Measurements from ENCODE around the gene SH3TC1.

SH3TC1 gene

GRCh38 chr4:8173492-8174242, 25.4 kb upstream of the SH3TC1 start:
- TF ChIP-seq EZH2phosphoT487 (IDR thresholded peaks at IDR 0.05; ENCODE audit: borderline replicate concordance) (no peak), CTCF (conservative IDR thresholded peaks at IDR 0.05; ENCODE audit: low read length) (no peak)
- no peaks in the 10 kb centered on the region for H3K79me2 ChIP-seq (ENCODE audit: insufficient read depth, low read length)
- no peaks in the 10 kb centered on the region for H3K4me1 ChIP-seq (ENCODE audit: insufficient read depth, low read length, poor library complexity, severe bottlenecking)
- H3K4me3 ChIP-seq (ENCODE audit: low read length, poor library complexity, severe bottlenecking): no peak overlapping the region
- H4K20me1 ChIP-seq (ENCODE audit: insufficient read depth, low read length, poor library complexity, severe bottlenecking): no peaks in the 10 kb centered on the region
- peaks cover 7% of the 10 kb centered on the region; the same call in 1 of the 2 replicates for H3K9me3 ChIP-seq (ENCODE audit: insufficient read depth, low read depth, low read length)
- no peak overlapping the region for H3K4me2 ChIP-seq (ENCODE audit: low read depth, low read length, poor library complexity, severe bottlenecking)
- H3K9me2 ChIP-seq (replicated peaks; ENCODE audit: low read depth, low read length): no peaks in the 10 kb centered on the region
- H3K36me3 ChIP-seq (ENCODE audit: insufficient read depth, low read length): no peaks in the 10 kb centered on the region
- H3F3A ChIP-seq (ENCODE audit: low read depth): no peaks in the 10 kb centered on the region
- no peak overlapping the region for H3K9ac ChIP-seq (ENCODE audit: low read depth, low read length, poor library complexity, severe bottlenecking)
- H2AFZ ChIP-seq (ENCODE audit: low read length): no peak overlapping the region
- H3K27me3 ChIP-seq (ENCODE audit: insufficient read depth, low read length, poor library complexity, severe bottlenecking): no peaks in the 10 kb centered on the region

DNA sequence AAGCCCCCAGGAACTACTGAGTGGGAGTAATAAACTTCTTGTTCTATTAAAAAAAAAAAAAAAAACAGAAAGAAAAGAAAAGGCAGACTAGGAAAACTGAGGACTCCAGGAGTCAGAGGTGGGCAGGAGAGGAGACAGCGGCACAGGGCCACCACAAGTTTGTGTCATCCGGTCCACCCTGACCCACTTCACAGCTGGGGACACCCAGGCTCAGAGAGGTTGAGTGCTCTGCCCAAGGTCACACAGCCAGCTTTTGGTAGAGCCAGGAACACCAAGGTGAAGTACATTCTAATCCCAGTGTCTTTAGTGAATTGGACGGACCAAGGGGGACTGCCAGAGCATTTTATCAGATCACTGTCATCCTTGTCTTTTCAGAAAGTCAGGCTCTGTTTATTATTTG, 24.1 kb upstream of the SH3TC1 start:
- no peaks in the 10 kb centered on the region for H3K79me2 ChIP-seq (ENCODE audit: insufficient read depth, low read length)
- no peaks in the 10 kb centered on the region for H3K9me3 ChIP-seq (ENCODE audit: insufficient read depth, low read depth, low read length)
- H3F3A ChIP-seq (ENCODE audit: low read depth): no peaks in the 10 kb centered on the region
- H3K9me2 ChIP-seq (replicated peaks; ENCODE audit: low read depth, low read length): no peaks in the 10 kb centered on the region
- no peak for TF ChIP-seq CTCF (conservative IDR thresholded peaks at IDR 0.05; ENCODE audit: low read length)
- no peak for TF ChIP-seq EZH2phosphoT487 (IDR thresholded peaks at IDR 0.05; ENCODE audit: borderline replicate concordance)
- H3K4me2 ChIP-seq (ENCODE audit: low read depth, low read length, poor library complexity, severe bottlenecking): no peak overlapping the region
- no peaks in the 10 kb centered on the region for H3K27me3 ChIP-seq (ENCODE audit: insufficient read depth, low read length, poor library complexity, severe bottlenecking)
- no peaks in the 10 kb centered on the region for H4K20me1 ChIP-seq (ENCODE audit: insufficient read depth, low read length, poor library complexity, severe bottlenecking)
- no peak overlapping the region for H2AFZ ChIP-seq (ENCODE audit: low read length)
- H3K9ac ChIP-seq (ENCODE audit: low read depth, low read length, poor library complexity, severe bottlenecking): no peak overlapping the region
- no peaks in the 10 kb centered on the region for H3K4me1 ChIP-seq (ENCODE audit: insufficient read depth, low read length, poor library complexity, severe bottlenecking)
- no peak overlapping the region for H3K4me3 ChIP-seq (ENCODE audit: low read length, poor library complexity, severe bottlenecking)
- H3K36me3 ChIP-seq (ENCODE audit: insufficient read depth, low read length): no peaks in the 10 kb centered on the region

DNA sequence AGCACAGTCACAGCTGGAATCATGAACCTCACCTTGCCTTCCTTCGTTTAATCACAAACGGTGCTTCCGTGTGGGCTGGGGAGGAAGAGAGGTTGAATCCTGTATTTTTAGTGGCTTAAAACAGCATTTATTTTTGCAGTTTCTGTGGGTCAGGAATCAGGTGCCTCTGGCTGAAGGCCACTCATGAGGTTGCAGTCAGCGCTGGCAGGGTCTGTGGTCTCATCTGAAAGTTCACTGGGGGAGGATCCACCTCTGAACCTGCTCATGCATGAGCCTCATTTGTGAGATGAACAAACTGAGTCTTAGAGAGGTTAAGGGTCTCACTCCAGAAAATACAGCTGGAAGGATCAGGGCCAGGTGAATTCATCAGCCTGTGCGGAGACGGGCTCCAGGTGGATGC, 23.4 kb upstream of the SH3TC1 start:
- H2AFZ ChIP-seq (ENCODE audit: low read length): no peak overlapping the region

More for the DNA sequence above, 23.4 kb upstream of the SH3TC1 start:
- no peaks in the 10 kb centered on the region for H3K9me2 ChIP-seq (replicated peaks; ENCODE audit: low read depth, low read length)
- no peaks in the 10 kb centered on the region for H3K9me3 ChIP-seq (ENCODE audit: insufficient read depth, low read depth, low read length)
- no peaks in the 10 kb centered on the region for H3K79me2 ChIP-seq (ENCODE audit: insufficient read depth, low read length)
- no peaks in the 10 kb centered on the region for H3F3A ChIP-seq (ENCODE audit: low read depth)
- H3K36me3 ChIP-seq (ENCODE audit: insufficient read depth, low read length): no peaks in the 10 kb centered on the region
- no peak overlapping the region for H3K9ac ChIP-seq (ENCODE audit: low read depth, low read length, poor library complexity, severe bottlenecking)
- no peak overlapping the region for H3K4me2 ChIP-seq (ENCODE audit: low read depth, low read length, poor library complexity, severe bottlenecking)
- no peaks in the 10 kb centered on the region for H4K20me1 ChIP-seq (ENCODE audit: insufficient read depth, low read length, poor library complexity, severe bottlenecking)
- TF ChIP-seq CTCF (conservative IDR thresholded peaks at IDR 0.05; ENCODE audit: low read length) (no peak), EZH2phosphoT487 (IDR thresholded peaks at IDR 0.05; ENCODE audit: borderline replicate concordance) (no peak)
- no peaks in the 10 kb centered on the region for H3K27me3 ChIP-seq (ENCODE audit: insufficient read depth, low read length, poor library complexity, severe bottlenecking)
- H3K4me3 ChIP-seq (ENCODE audit: low read length, poor library complexity, severe bottlenecking): no peak overlapping the region
- H3K4me1 ChIP-seq (ENCODE audit: insufficient read depth, low read length, poor library complexity, severe bottlenecking): no peaks in the 10 kb centered on the region
